ENCODE results near the gene GRPR.
A peak's percentile ranks its signal among the peaks of the same experiment; 100 is the strongest.
"Not testable (repeated sequence)": the region's sequence is repeated elsewhere in the genome, so short reads cannot be mapped to it uniquely, and the experiment has no call there.

GRPR gene

GRCh38 chrX:16171039-16171438 lies 47.7 kb downstream of the GRPR start:
- DNase-seq (ENCODE audit: extremely low read depth, low read depth) = no peak
- H3K4me3 ChIP-seq (replicated peaks; ENCODE audit: low read depth, low read length) = no peak overlapping the region
- no peak for TF ChIP-seq CTCF (IDR thresholded peaks at IDR 0.05; ENCODE audit: low read depth, low read length, missing control alignments)

- no peak overlapping the region for H3K4me3 ChIP-seq (replicated peaks; ENCODE audit: low read depth, low read length)
- no peak for TF ChIP-seq CTCF (IDR thresholded peaks at IDR 0.05; ENCODE audit: low read depth, low read length, missing control alignments)
- DNase-seq (ENCODE audit: extremely low read depth, low read depth) = no peak
Observed at GRCh38 chrX:16171944-16172343, 48.6 kb downstream of the GRPR start.

GRCh38 chrX:16172391-16172790 lies 49.0 kb downstream of the GRPR start:
- no peak for DNase-seq (ENCODE audit: extremely low read depth, low read depth)
- TF ChIP-seq CTCF (IDR thresholded peaks at IDR 0.05; ENCODE audit: low read depth, low read length, missing control alignments) = no peak
- no peak overlapping the region for H3K4me3 ChIP-seq (replicated peaks; ENCODE audit: low read depth, low read length)

- no peak for DNase-seq (ENCODE audit: extremely low read depth, low read depth)
- no peak for TF ChIP-seq CTCF (IDR thresholded peaks at IDR 0.05; ENCODE audit: low read depth, low read length, missing control alignments)
- no peak overlapping the region for H3K4me3 ChIP-seq (replicated peaks; ENCODE audit: low read depth, low read length)
Observed at GRCh38 chrX:16175329-16176061, 52.1 kb downstream of the GRPR start.

GRCh38 chrX:16177260-16177659 lies 53.9 kb downstream of the GRPR start:
- no peak for TF ChIP-seq CTCF (IDR thresholded peaks at IDR 0.05; ENCODE audit: low read depth, low read length, missing control alignments)
- no peak for DNase-seq (ENCODE audit: extremely low read depth, low read depth)
- no peak overlapping the region for H3K4me3 ChIP-seq (replicated peaks; ENCODE audit: low read depth, low read length)

- not testable (repeated sequence) for H3K4me3 ChIP-seq (replicated peaks; ENCODE audit: low read depth, low read length); DNase-seq (ENCODE audit: extremely low read depth, low read depth)
Observed at GRCh38 chrX:16183843-16184242, 60.5 kb downstream of the GRPR start.

- TF ChIP-seq CTCF (IDR thresholded peaks at IDR 0.05; ENCODE audit: low read depth, low read length, missing control alignments) = no peak
- DNase-seq (ENCODE audit: extremely low read depth, low read depth) = peak; percentile 45
- H3K4me3 ChIP-seq (replicated peaks; ENCODE audit: low read depth, low read length) = no peak overlapping the region
Observed at GRCh38 chrX:16185725-16186136, 62.4 kb downstream of the GRPR start.
